HEK293 (cell line): ENCODE results near the gene CNPY2.

Experiments used
- FEZF1 ChIP-seq: fragments of 450-650 bp; formaldehyde crosslinking; IDR thresholded peaks from 2 replicates; pipeline ENCODE4 v1.5.1; 2016; ENCODE audit warnings: missing biosample characterization, missing genetic modification characterization
- HIC1 ChIP-seq: fragments of 450-650 bp; formaldehyde crosslinking; IDR thresholded peaks from 2 replicates; pipeline ENCODE4 v1.5.1; 2016; ENCODE audit warnings: missing biosample characterization, missing genetic modification characterization
- HOXA7 ChIP-seq: sonication (generic); formaldehyde crosslinking; IDR thresholded peaks from 2 replicates; pipeline ENCODE4 v1.8.1; 2022; ENCODE audit warnings: missing genetic modification reagents, borderline replicate concordance
- HOXD13 ChIP-seq: sonication (generic); formaldehyde crosslinking; IDR thresholded peaks from 2 replicates; pipeline ENCODE4 v1.8.0; 2022; ENCODE audit warnings: missing genetic modification reagents, borderline replicate concordance
- KLF17 ChIP-seq: fragments of 450-650 bp; formaldehyde crosslinking; IDR thresholded peaks from 2 replicates; pipeline ENCODE4 v1.5.1; 2016; ENCODE audit warnings: missing biosample characterization, missing genetic modification characterization
- KLF8 ChIP-seq: fragments of 450-650 bp; formaldehyde crosslinking; IDR thresholded peaks from 2 replicates; pipeline ENCODE4 v1.5.1; 2016; ENCODE audit warnings: missing biosample characterization, missing genetic modification characterization
- MYNN ChIP-seq: fragments of 450-650 bp; formaldehyde crosslinking; IDR thresholded peaks from 2 replicates; pipeline ENCODE4 v1.5.1; 2016; ENCODE audit warnings: missing biosample characterization, missing genetic modification characterization, borderline replicate concordance
- PBX3 ChIP-seq: sonication (generic); formaldehyde crosslinking; IDR thresholded peaks from 2 replicates; pipeline ENCODE4 v1.8.1; 2022; ENCODE audit warnings: mild to moderate bottlenecking, moderate library complexity, missing genetic modification reagents
- PRDM10 ChIP-seq: fragments of 450-650 bp; formaldehyde crosslinking; IDR thresholded peaks from 2 replicates; pipeline ENCODE4 v1.5.1; 2016; ENCODE audit warnings: missing biosample characterization, missing genetic modification characterization
- ZEB2 ChIP-seq: fragments of 450-650 bp; formaldehyde crosslinking; IDR thresholded peaks from 2 replicates; pipeline ENCODE4 v1.5.1; 2016; ENCODE audit warnings: missing biosample characterization, missing genetic modification characterization
- ZNF114 ChIP-seq: fragments of 450-650 bp; formaldehyde crosslinking; IDR thresholded peaks from 2 replicates; pipeline ENCODE4 v1.5.0; 2017; ENCODE audit warnings: missing biosample characterization, missing genetic modification characterization
- ZNF132 ChIP-seq: fragments of 450-650 bp; formaldehyde crosslinking; IDR thresholded peaks from 2 replicates; pipeline ENCODE4 v1.5.1; 2017; ENCODE audit warnings: missing biosample characterization, missing genetic modification characterization, borderline replicate concordance
- ZNF148 ChIP-seq: fragments of 450-650 bp; formaldehyde crosslinking; IDR thresholded peaks from 2 replicates; pipeline ENCODE4 v1.5.0; 2017; ENCODE audit warnings: missing biosample characterization, missing genetic modification characterization, borderline replicate concordance
- ZNF311 ChIP-seq: fragments of 450-650 bp; formaldehyde crosslinking; IDR thresholded peaks from 2 replicates; pipeline ENCODE4 v1.5.1; 2017; ENCODE audit warnings: missing biosample characterization, missing genetic modification characterization, borderline replicate concordance
- ZNF341 ChIP-seq: fragments of 450-650 bp; formaldehyde crosslinking; IDR thresholded peaks from 2 replicates; pipeline ENCODE4; 2016; ENCODE audit warnings: low read depth, missing biosample characterization, missing genetic modification characterization
- ZNF362 ChIP-seq: fragments of 450-650 bp; formaldehyde crosslinking; IDR thresholded peaks from 2 replicates; pipeline ENCODE4 v1.5.1; 2016; ENCODE audit warnings: missing biosample characterization, missing genetic modification characterization
- ZNF366 ChIP-seq: fragments of 450-650 bp; formaldehyde crosslinking; conservative IDR thresholded peaks from 2 replicates; pipeline ENCODE4 v1.5.1; 2016; ENCODE audit warnings: missing biosample characterization, missing genetic modification characterization
- ZNF488 ChIP-seq: fragments of 450-650 bp; formaldehyde crosslinking; IDR thresholded peaks from 2 replicates; pipeline ENCODE4 v1.5.1; 2016; ENCODE audit warnings: missing biosample characterization, missing genetic modification characterization
- ZNF549 ChIP-seq: fragments of 450-650 bp; IDR thresholded peaks from 2 replicates; pipeline ENCODE4 v1.5.1; 2018; ENCODE audit warnings: missing biosample characterization, missing genetic modification characterization, mild to moderate bottlenecking, inconsistent platforms, moderate library complexity
- ZNF558 ChIP-seq: fragments of 450-650 bp; formaldehyde crosslinking; IDR thresholded peaks from 2 replicates; pipeline ENCODE4 v1.5.1; 2016; ENCODE audit warnings: missing biosample characterization, missing genetic modification characterization
- ZNF624 ChIP-seq: fragments of 450-650 bp; formaldehyde crosslinking; IDR thresholded peaks from 2 replicates; pipeline ENCODE4 v1.5.1; 2017; ENCODE audit warnings: missing biosample characterization, missing genetic modification characterization
- ZNF654 ChIP-seq: fragments of 450-650 bp; formaldehyde crosslinking; IDR thresholded peaks from 2 replicates; pipeline ENCODE4 v1.5.1; 2016; ENCODE audit warnings: low read depth, missing biosample characterization, missing genetic modification characterization
- ZNF677 ChIP-seq: fragments of 450-650 bp; IDR thresholded peaks from 2 replicates; pipeline ENCODE4 v1.5.0; 2018; ENCODE audit warnings: missing biosample characterization, mild to moderate bottlenecking, missing genetic modification characterization, moderate library complexity
- ZNF704 ChIP-seq: fragments of 450-650 bp; formaldehyde crosslinking; IDR thresholded peaks from 2 replicates; pipeline ENCODE4 v1.5.1; 2016; ENCODE audit warnings: missing biosample characterization, missing genetic modification characterization
- ZNF843 ChIP-seq: fragments of 450-650 bp; formaldehyde crosslinking; IDR thresholded peaks from 2 replicates; pipeline ENCODE4 v1.5.1; 2016; ENCODE audit warnings: missing biosample characterization, missing genetic modification characterization

CNPY2 gene

GRCh38 chr12:56315622-56316473, at the start of gene CNPY2 (continued):
- TF ChIP-seq PRDM10 (tag by site-specific recombination): peak; percentile 78
- TF ChIP-seq KLF17 (tag by site-specific recombination): peak; percentile 76
- no peak for TF ChIP-seq ZNF654 (tag by site-specific recombination)
- no peak for TF ChIP-seq FEZF1 (tag by site-specific recombination)
- peak; percentile 82; the same call in 1 of the 2 replicates for TF ChIP-seq ZEB2 (tag by site-specific recombination)
- TF ChIP-seq KLF8 (tag by site-specific recombination): peak; percentile 90
- TF ChIP-seq ZNF677 (tag by site-specific recombination): no peak
- no peak for TF ChIP-seq ZNF341
- no peak for TF ChIP-seq MYNN (tag by site-specific recombination)
- no peak for TF ChIP-seq ZNF366 (tag by site-specific recombination)
- TF ChIP-seq ZNF704 (tag by site-specific recombination): no peak
- TF ChIP-seq ZNF843 (tag by site-specific recombination): no peak
- no peak for TF ChIP-seq HOXA7 (CRISPR knock-in tag)
- no peak for TF ChIP-seq ZNF624 (tag by site-specific recombination)
- no peak for TF ChIP-seq ZNF558 (tag by site-specific recombination)
- no peak for TF ChIP-seq PBX3
- no peak for TF ChIP-seq ZNF488
- no peak for TF ChIP-seq ZNF132 (tag by site-specific recombination)
- TF ChIP-seq ZNF148 (tag by site-specific recombination): no peak
- TF ChIP-seq HIC1 (tag by site-specific recombination): no peak
- no peak for TF ChIP-seq ZNF311 (tag by site-specific recombination)
- no peak for TF ChIP-seq HOXD13
- TF ChIP-seq ZNF549: no peak
- no peak for TF ChIP-seq ZNF362 (tag by site-specific recombination)
- TF ChIP-seq ZNF114 (tag by site-specific recombination): no peak
